HCT116 (cell line): Measurements from ENCODE around the gene TSPAN14. TPM values are rescaled to one million over a fixed set of nuclear protein-coding genes. Genes with fewer than 3 reads are reported as not detected.

ENCODE experiments used
- ATAC-seq: fragments of 200-7000 bp; cut with Tn5 transposase; 2 replicates; pipeline ENCODE4 v1.9.1; 2020; ENCODE audit warnings: mild to moderate bottlenecking, moderate library complexity
- BruUV-seq: library from RNA; stranded (reverse); fragments of 400-500 nt; replicated peaks from 2 replicates; lab custom pipeline; 2021; lab: Mats Ljungman, UMichigan
- CTCF ChIA-PET: fragments of 300-600 bp; sonication (Branson Sonifier 250); formaldehyde crosslinking; loops from one replicate; lab custom pipeline; 2021; ENCODE audit warnings: antibody characterized with exemption; lab: Charles Lee
- POLR2A ChIA-PET: fragments of 300-600, 350-600 bp; sonication (Branson Sonifier 250); formaldehyde crosslinking; loops from one replicate; lab custom pipeline; 2021; ENCODE audit warnings: antibody characterized with exemption; lab: Charles Lee
- RAD21 ChIA-PET, 2 experiments: fragments of 300-600 bp; sonication (Branson Sonifier 250); formaldehyde crosslinking; loops; one replicate each; lab custom pipeline; 2023; ENCODE audit warnings: low total read pairs in 2 of 2; ENCODE audit not compliant: uncharacterized antibody in 2 of 2, unreplicated experiment in 2 of 2, low non-redundant PET in 1 of 2; lab: Charles Lee
- DNase-seq: peaks from one replicate; pipeline ENCODE4 v3.0.0-alpha.2; 2010; ENCODE audit warnings: low read depth, low spot score
- H2AFZ ChIP-seq: fragments of 200-600 bp; shearing (Covaris generic), sonication (generic); 2 replicates; pipeline ENCODE4 v1.6.1; 2017; ENCODE audit warnings: low read depth, mixed run types, mixed read lengths, antibody characterized with exemption, low read length; ENCODE audit not compliant: poor library complexity, severe bottlenecking
- H3K27ac ChIP-seq: 2 replicates; pipeline ENCODE4 v1.5.1; 2012; ENCODE audit warnings: low read depth, low read length
- H3K27me3 ChIP-seq: fragments of 200-600 bp; sonication (generic); 2 replicates; pipeline ENCODE4 v1.6.1; 2016; ENCODE audit warnings: mixed run types, low read length, mixed read lengths; ENCODE audit not compliant: insufficient read depth
- H3K36me3 ChIP-seq, 2 experiments: fragments of 200-500 bp in 1 of 2; fragments of 200-600 bp in 1 of 2; sonication (Bioruptor generic) in 1 of 2; sonication (generic) in 1 of 2; 2 replicates each; pipeline versions ENCODE4 v1.5.1 to v1.6.1; 2014 to 2016; ENCODE audit warnings: low read length in 2 of 2, inconsistent platforms in 1 of 2, mixed read lengths in 1 of 2, mixed run types in 1 of 2; ENCODE audit not compliant: insufficient read depth in 2 of 2, control insufficient read depth in 1 of 2
- H3K4me1 ChIP-seq, 2 experiments: fragments of 200-600 bp in 1 of 2; sonication (generic) in 1 of 2; 2 replicates each; pipeline versions ENCODE4 v1.5.1 to v1.6.1; 2012 to 2017; ENCODE audit warnings: low read length in 2 of 2, inconsistent platforms in 1 of 2, mild to moderate bottlenecking in 1 of 2, mixed read lengths in 1 of 2, mixed run types in 1 of 2, moderate library complexity in 1 of 2; ENCODE audit not compliant: insufficient read depth in 2 of 2, control insufficient read depth in 1 of 2
- H3K4me2 ChIP-seq: fragments of 200-600 bp; sonication (generic); 2 replicates; pipeline ENCODE4 v1.6.1; 2017; ENCODE audit warnings: mixed run types, low read length, mixed read lengths
- H3K4me3 ChIP-seq, 2 experiments: fragments of 200-600 bp in 1 of 2; sonication (generic) in 1 of 2; replicated peaks in 1 of 2; 2 replicates each; pipeline ENCODE4 v1.5.1; 2011 to 2016; ENCODE audit warnings: low read length in 2 of 2, control low read depth in 1 of 2, low read depth in 1 of 2, mild to moderate bottlenecking in 1 of 2, mixed read lengths in 1 of 2, mixed run types in 1 of 2
- H3K79me2 ChIP-seq: fragments of 200-600 bp; sonication (generic); 2 replicates; pipeline ENCODE4 v1.6.1; 2017; ENCODE audit warnings: mild to moderate bottlenecking, mixed run types, low read length, moderate library complexity, mixed read lengths; ENCODE audit not compliant: insufficient read depth
- H3K9ac ChIP-seq: fragments of 200-600 bp; sonication (generic); 2 replicates; pipeline ENCODE4 v1.6.1; 2016; ENCODE audit warnings: low read length, mixed read lengths
- H3K9me2 ChIP-seq: fragments of 200-600 bp; sonication (generic), shearing (Covaris generic); 2 replicates; pipeline ENCODE4 v1.6.1; 2017; ENCODE audit warnings: mixed run types, mild to moderate bottlenecking, moderate library complexity; ENCODE audit not compliant: insufficient read depth
- H3K9me3 ChIP-seq, 2 experiments: fragments of 200-500 bp in 1 of 2; fragments of 200-600 bp in 1 of 2; sonication (Bioruptor generic) in 1 of 2; sonication (generic) in 1 of 2; 2 replicates each; pipeline ENCODE4 v1.6.1; 2014 to 2017; ENCODE audit warnings: low read length in 2 of 2, mixed read lengths in 2 of 2, inconsistent platforms in 1 of 2, low read depth in 1 of 2, mild to moderate bottlenecking in 1 of 2, mixed run types in 1 of 2, moderate library complexity in 1 of 2; ENCODE audit not compliant: control insufficient read depth in 1 of 2, insufficient read depth in 1 of 2
- H4K20me1 ChIP-seq: fragments of 200-600 bp; sonication (generic), shearing (Covaris generic); 2 replicates; pipeline ENCODE4 v1.6.1; 2017; ENCODE audit warnings: mixed run types, mild to moderate bottlenecking, moderate library complexity; ENCODE audit not compliant: insufficient read depth
- CBX3 ChIP-seq: IDR thresholded peaks from 2 replicates; pipeline ENCODE4 v1.6.1; 2012; ENCODE audit warnings: low read depth
- CEBPB ChIP-seq: IDR thresholded peaks from 2 replicates; pipeline ENCODE4 v1.6.1; 2012; ENCODE audit warnings: low read depth
- EGR1 ChIP-seq: IDR thresholded peaks from 2 replicates; pipeline ENCODE4 v1.6.1; 2012; ENCODE audit warnings: low read depth
- ELF1 ChIP-seq: IDR thresholded peaks from 2 replicates; pipeline ENCODE4 v1.6.1; 2012; ENCODE audit warnings: low read depth, borderline replicate concordance
- EZH2 ChIP-seq: fragments of 200-600 bp; sonication (generic); IDR thresholded peaks from 2 replicates; pipeline ENCODE4 v1.6.1; 2017; ENCODE audit warnings: antibody characterized with exemption, mixed run types
- FOSL1 ChIP-seq: IDR thresholded peaks from 2 replicates; pipeline ENCODE4 v1.6.1; 2012; ENCODE audit warnings: low read depth
- JUND ChIP-seq: IDR thresholded peaks from 2 replicates; pipeline ENCODE4 v1.6.1; 2012
- MAX ChIP-seq: IDR thresholded peaks from 2 replicates; pipeline ENCODE4 v1.6.1; 2012
- POLR2A ChIP-seq: IDR thresholded peaks from 2 replicates; pipeline ENCODE4 v1.7.0; 2011; ENCODE audit warnings: borderline replicate concordance; ENCODE audit not compliant: insufficient read depth, insufficient read length; ENCODE audit errors: extremely low read depth
- POLR2AphosphoS5 ChIP-seq: IDR thresholded peaks from 2 replicates; pipeline ENCODE4 v1.6.1; 2011; ENCODE audit warnings: mild to moderate bottlenecking, low read depth, low read length, moderate library complexity
- RAD21 ChIP-seq: IDR thresholded peaks from 2 replicates; pipeline ENCODE4 v1.6.1; 2012; ENCODE audit warnings: low read depth, mild to moderate bottlenecking
- REST ChIP-seq: IDR thresholded peaks from 2 replicates; pipeline ENCODE4 v1.6.1; 2012; ENCODE audit warnings: low read depth
- SIN3A ChIP-seq: IDR thresholded peaks from 2 replicates; pipeline ENCODE4 v1.6.1; 2012; ENCODE audit warnings: low read depth
- SP1 ChIP-seq: IDR thresholded peaks from 2 replicates; pipeline ENCODE4 v1.6.1; 2012; ENCODE audit warnings: low read depth
- SRF ChIP-seq: IDR thresholded peaks from 2 replicates; pipeline ENCODE4 v1.6.1; 2012; ENCODE audit warnings: low read depth
- TCF7L2 ChIP-seq: IDR thresholded peaks from 2 replicates; pipeline ENCODE4 v1.7.0; 2011; ENCODE audit warnings: borderline replicate concordance, inconsistent platforms; ENCODE audit not compliant: insufficient read depth, insufficient read length; ENCODE audit errors: extremely low read depth
- ZBTB33 ChIP-seq: IDR thresholded peaks from 2 replicates; pipeline ENCODE4 v1.6.1; 2011; ENCODE audit warnings: mild to moderate bottlenecking, low read length, moderate library complexity; ENCODE audit not compliant: insufficient replicate concordance; ENCODE audit errors: extremely low read depth
- ZFX ChIP-seq: fragments of 450-650 bp; IDR thresholded peaks from 2 replicates; pipeline ENCODE4 v1.6.1; 2017
- ZNF274 ChIP-seq: fragments of 200-500 bp; sonication (Bioruptor generic); IDR thresholded peaks from 2 replicates; pipeline ENCODE4 v1.6.1; 2014; ENCODE audit warnings: mild to moderate bottlenecking, low read depth, low read length, inconsistent platforms
- intact Hi-C: fragments of 100-400 bp; cut with micrococcal nuclease; formaldehyde crosslinking; loops from 2 replicates; pipeline ENCODE4 v1.10.0; 2022
- total RNA-seq: library from RNA; stranded (reverse); gene quantifications from one replicate; pipeline ENCODE4 v1.2.1, GENCODE V29; 2021; ENCODE audit not compliant: unreplicated experiment

The TSPAN14 gene
- total RNA-seq, 1 experiment from 2014 or later: 86.8 TPM

GRCh38 chr10:80412486-80412885, 41.6 kb upstream of the TSPAN14 start:
- H4K20me1 ChIP-seq: no peaks in the 10 kb centered on the region
- H3K79me2 ChIP-seq: no peaks in the 10 kb centered on the region
- H3K9me2 ChIP-seq: no peaks in the 10 kb centered on the region
- intact Hi-C loops: no loop called here
- CTCF ChIA-PET: no interaction called here
- no peak overlapping the region for H2AFZ ChIP-seq
- no peak for ATAC-seq
- no peak overlapping the region for H3K27ac ChIP-seq
- DNase-seq: no peak
- no peaks in the 10 kb centered on the region for H3K36me3 ChIP-seq
- no peak overlapping the region for H3K4me2 ChIP-seq
- TF ChIP-seq JUND: no peak
- TF ChIP-seq CEBPB: no peak
- TF ChIP-seq POLR2A: no peak
- TF ChIP-seq ZFX: no peak
- TF ChIP-seq SP1: no peak
- no peak for TF ChIP-seq CBX3
- TF ChIP-seq EGR1: no peak
- no peak for TF ChIP-seq TCF7L2
- TF ChIP-seq FOSL1: no peak
- TF ChIP-seq MAX: no peak
- no peak for TF ChIP-seq SRF
- TF ChIP-seq ELF1: no peak
- no peak for TF ChIP-seq REST
- TF ChIP-seq SIN3A: no peak
- TF ChIP-seq ZBTB33: no peak
- no peak for TF ChIP-seq POLR2AphosphoS5
- TF ChIP-seq EZH2: no peak
- no peak for TF ChIP-seq ZNF274
- TF ChIP-seq RAD21: no peak
- POLR2A ChIA-PET: no interaction called here
- no peaks in the 10 kb centered on the region for H3K9me3 ChIP-seq
- BruUV-seq: no TSS peak
- peaks cover 0 to 7% of the 10 kb centered on the region in 2 experiments; a peak in 1 of 4 replicates for H3K4me1 ChIP-seq
- H3K9ac ChIP-seq: no peak overlapping the region
- RAD21 ChIA-PET: no interaction called here
- no peaks in the 10 kb centered on the region for H3K27me3 ChIP-seq
- H3K4me3 ChIP-seq: no peak overlapping the region
